Uterus (tissue), 2 donors: ENCODE measurements around the gene LMCD1.

Experiments used
- CTCF ChIP-seq, 4 experiments: fragments of 200-600 bp in 2 of 4; fragments of 450-650 bp in 2 of 4; sonication (generic) in 2 of 4; IDR thresholded peaks; one replicate each; pipeline ENCODE4 v1.5.1; 2016 to 2019; ENCODE audit warnings: antibody characterized with exemption in 4 of 4, mild to moderate bottlenecking in 2 of 4, moderate library complexity in 1 of 4
- POLR2A ChIP-seq, 2 donors: fragments of 450-650 bp; IDR thresholded peaks; one replicate each; pipeline ENCODE4 v1.6.1; 2016; ENCODE audit warnings: antibody characterized with exemption in 2 of 2, mild to moderate bottlenecking in 1 of 2, moderate library complexity in 1 of 2

GRCh38 chr3:8589880-8590556 is 88.4 kb downstream of the LMCD1 start:
- no peak for TF ChIP-seq CTCF (IDR thresholded peaks at IDR 0.05)
- no peak for TF ChIP-seq POLR2A (IDR thresholded peaks at IDR 0.05)
